GM12801 (cell line): ENCODE measurements around the gene SARDH.

Experiments used
- TF ChIP-seq, protein P1 (sequence below): IDR thresholded peaks from one replicate; pipeline ENCODE4 v1.5.1; 2011; ENCODE audit warnings: control low read depth; ENCODE audit not compliant: insufficient read length; ENCODE audit errors: extremely low read depth

The SARDH gene

DNA sequence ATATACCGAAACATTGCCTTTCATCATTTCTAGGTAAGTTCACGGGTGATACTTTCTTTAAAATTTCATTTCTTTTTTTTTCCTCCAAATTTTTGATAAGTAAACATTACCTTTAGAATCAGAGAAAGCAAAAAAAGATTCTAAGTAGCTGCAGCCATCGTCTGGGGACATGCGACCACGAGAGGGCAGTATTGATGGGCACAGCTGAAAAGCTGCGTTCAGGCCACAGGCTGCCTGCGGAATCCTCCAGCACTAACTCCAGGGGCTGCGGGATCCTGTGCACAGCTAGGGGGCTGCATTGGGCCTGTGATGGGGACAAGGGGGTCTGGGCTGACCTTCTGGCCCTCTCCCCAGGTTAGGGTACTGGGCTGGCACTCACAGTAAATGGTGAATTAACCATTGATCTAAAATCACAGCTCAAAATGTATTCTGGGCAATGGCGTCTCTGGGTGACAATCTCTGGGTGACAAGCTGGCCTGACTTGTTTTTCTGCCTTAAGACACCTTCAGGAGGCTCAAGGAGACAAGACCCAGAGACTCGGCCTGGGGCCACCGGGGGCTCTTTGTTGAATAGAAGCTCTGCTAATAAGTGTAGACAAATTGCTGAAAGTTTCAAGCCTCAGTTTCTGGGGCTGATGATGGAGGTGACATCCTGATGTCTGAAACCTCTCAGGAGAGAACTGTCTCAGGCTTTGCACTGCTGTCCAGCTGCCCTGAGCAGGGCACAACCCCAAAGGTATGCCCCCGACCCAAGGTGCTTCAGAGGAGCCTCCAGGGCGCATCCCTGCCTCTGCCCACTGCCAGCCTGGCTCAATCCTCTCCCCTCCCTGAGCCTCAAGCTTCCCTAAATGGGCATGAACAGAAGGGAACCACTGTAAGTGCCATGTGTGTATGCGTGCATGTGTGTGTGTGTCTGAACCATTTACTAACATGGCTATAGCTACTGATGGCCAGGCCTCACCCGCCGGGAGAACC is 44.3 kb upstream of the SARDH start:
- TF ChIP-seq, protein P1, sequence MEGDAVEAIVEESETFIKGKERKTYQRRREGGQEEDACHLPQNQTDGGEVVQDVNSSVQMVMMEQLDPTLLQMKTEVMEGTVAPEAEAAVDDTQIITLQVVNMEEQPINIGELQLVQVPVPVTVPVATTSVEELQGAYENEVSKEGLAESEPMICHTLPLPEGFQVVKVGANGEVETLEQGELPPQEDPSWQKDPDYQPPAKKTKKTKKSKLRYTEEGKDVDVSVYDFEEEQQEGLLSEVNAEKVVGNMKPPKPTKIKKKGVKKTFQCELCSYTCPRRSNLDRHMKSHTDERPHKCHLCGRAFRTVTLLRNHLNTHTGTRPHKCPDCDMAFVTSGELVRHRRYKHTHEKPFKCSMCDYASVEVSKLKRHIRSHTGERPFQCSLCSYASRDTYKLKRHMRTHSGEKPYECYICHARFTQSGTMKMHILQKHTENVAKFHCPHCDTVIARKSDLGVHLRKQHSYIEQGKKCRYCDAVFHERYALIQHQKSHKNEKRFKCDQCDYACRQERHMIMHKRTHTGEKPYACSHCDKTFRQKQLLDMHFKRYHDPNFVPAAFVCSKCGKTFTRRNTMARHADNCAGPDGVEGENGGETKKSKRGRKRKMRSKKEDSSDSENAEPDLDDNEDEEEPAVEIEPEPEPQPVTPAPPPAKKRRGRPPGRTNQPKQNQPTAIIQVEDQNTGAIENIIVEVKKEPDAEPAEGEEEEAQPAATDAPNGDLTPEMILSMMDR: no peak

GRCh38 chr9:133781828-133782135 is 43.6 kb upstream of the SARDH start:
- TF ChIP-seq, protein P1: no peak

- TF ChIP-seq, protein P1: no peak
Observed at GRCh38 chr9:133780962-133781827, 43.0 kb upstream of the SARDH start.

- TF ChIP-seq, protein P1: no peak
Observed at GRCh38 chr9:133780404-133780945, 42.3 kb upstream of the SARDH start.

GRCh38 chr9:133779516-133780403 is 41.6 kb upstream of the SARDH start:
- TF ChIP-seq, protein P1: no peak

GRCh38 chr9:133779081-133779480 is 40.9 kb upstream of the SARDH start:
- TF ChIP-seq, protein P1: no peak
